T-helper 1 cell (primary cell): ENCODE data around the gene RNF152.

ENCODE experiments used
- DNase-seq, 5 donors: peaks; one replicate each; pipeline ENCODE4 v3.0.0-alpha.2; 2012 to 2020
- total RNA-seq, 4 donors: gene quantifications; one replicate each; lab custom pipeline; 2026; lab: John Stamatoyannopoulos, UW

Gene RNF152
- total RNA-seq: 0 to 4.3 (median 1.1) reads per million in 4 donors

DNA sequence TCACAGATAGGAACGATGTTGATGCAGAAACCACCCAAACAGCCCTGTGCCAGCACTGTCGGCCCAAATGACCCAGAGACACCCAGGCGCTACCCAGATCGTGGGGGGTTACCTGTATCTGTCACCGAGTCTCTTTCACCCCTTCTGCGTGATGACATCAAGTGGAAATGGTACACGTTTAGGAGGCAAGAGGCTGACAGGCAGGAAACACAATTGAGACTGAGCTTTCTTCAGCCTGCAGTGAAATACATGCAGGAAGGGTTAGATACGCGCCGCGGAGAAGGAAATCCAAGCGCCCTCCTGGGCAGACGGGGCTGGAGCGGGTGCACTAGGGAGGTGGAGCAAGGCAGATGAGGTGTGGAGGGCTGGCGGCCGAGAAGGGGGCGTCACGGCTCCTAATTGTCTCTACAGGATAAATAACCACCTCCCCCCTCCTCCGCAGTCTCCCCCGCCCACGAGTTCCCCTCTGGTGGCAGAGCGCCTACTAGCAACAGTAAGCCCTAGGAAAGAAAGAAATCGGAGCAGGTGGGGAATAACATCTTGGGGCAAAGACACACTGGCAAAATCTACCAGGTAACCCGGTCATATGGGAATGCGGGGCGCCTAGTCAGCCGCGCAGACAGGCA, at the start of gene RNF152:
TSS of gene RNF152 (minus strand) at position 325 of the 626 bp plus-strand sequence. CDS start 76,544 bp downstream, outside the sequence.
- DNase-seq: peak in 3 of 5 donors; percentile 8 to 16 (median 10)

DNA sequence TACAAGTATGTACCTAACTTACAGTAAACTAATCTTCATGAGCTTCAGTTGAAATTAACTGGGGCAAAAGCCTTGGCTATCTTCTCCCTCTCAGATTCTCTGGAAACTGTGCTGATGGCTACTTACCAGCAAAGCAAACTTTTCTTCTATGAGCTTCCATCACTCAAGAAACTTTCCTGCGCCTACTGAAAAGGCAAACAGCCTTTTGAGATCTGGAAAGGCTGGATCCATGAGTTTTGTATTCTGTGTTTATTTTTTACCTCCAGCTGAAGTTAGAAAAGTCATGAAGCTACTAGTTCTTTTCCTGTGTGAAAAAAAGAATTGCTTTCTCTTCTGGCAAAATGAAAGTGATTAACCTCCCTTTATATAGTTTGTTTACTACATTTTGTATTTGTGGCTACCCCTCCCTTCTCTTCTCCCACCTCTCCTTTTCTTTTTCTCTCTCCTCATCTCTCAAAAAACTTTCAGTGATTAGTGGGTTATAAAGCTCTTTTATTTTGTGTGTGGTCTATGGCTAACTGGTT, 49.2 kb upstream of the RNF152 start:
- no peak for DNase-seq

GRCh38 chr18:61939046-61939674, 46.4 kb upstream of the RNF152 start:
- no peak for DNase-seq

GRCh38 chr18:61935362-61935761, 42.6 kb upstream of the RNF152 start:
- DNase-seq: no peak

- DNase-seq: no peak
These were observed 39.0 kb upstream of the RNF152 start for GRCh38 chr18:61931654-61932379.

- no peak for DNase-seq
These were observed 37.3 kb upstream of the RNF152 start for GRCh38 chr18:61929881-61930640.

GRCh38 chr18:61926532-61926931, 33.7 kb upstream of the RNF152 start:
- peak in 2 of 5 donors; percentile 5 to 45 for DNase-seq

GRCh38 chr18:61924550-61924949, 31.7 kb upstream of the RNF152 start:
- no peak for DNase-seq

GRCh38 chr18:61922435-61922834, 29.6 kb upstream of the RNF152 start:
- DNase-seq: no peak

DNA sequence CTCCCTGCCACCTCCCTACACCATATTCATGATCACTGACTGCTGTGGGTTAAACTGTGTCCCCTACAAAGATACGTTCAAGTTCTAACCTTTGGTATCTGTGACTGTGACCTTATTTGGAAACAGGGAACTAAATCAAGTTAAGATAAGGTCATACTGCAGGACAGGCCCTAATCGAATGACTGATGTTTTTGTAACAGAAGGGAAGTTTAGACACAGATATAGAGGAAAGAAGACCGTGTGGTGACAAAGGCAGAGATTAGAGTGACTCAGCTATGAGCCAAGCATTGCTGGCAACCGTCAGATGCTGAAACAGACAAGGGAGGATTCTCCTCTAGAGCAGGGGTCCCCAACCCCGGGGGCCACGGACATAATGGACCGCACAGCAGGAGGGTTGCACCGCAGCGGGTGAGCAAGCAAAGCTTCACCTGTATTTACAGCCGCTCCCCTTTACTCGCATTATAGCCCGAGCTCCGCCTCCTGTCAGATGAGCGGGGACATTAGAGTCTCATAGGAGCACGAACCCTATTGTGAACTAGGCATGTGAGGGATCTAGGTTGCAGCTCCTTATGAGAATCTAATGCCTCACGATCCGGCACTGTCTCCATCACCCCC, 28.9 kb upstream of the RNF152 start:
- no peak for DNase-seq

- DNase-seq: no peak
These were observed 25.0 kb upstream of the RNF152 start for GRCh38 chr18:61917818-61918217.

- DNase-seq: no peak
These were observed 19.7 kb upstream of the RNF152 start for GRCh38 chr18:61912476-61912875.

DNA sequence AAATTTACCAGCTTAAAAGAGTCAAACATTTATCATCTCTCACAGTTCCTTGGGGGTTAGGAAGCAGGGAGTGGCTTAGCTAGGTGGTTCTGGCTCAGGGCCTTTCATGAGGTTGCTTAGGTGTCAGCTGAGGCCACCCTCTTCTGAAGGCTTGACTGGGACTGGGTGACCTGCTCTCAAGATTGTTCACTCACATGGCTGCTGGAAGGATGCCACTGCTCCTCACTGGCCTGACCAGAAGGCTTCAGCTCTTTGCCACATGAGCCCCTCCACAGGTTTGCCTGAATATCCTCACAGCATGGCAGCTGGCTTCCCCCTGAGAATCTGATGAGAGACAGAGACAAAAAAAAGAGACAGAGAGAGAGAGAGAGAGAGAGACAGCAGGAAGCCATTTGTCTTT, 17.3 kb upstream of the RNF152 start:
- no peak for DNase-seq

- DNase-seq: no peak
These were observed 15.9 kb upstream of the RNF152 start for GRCh38 chr18:61908661-61909060.

DNA sequence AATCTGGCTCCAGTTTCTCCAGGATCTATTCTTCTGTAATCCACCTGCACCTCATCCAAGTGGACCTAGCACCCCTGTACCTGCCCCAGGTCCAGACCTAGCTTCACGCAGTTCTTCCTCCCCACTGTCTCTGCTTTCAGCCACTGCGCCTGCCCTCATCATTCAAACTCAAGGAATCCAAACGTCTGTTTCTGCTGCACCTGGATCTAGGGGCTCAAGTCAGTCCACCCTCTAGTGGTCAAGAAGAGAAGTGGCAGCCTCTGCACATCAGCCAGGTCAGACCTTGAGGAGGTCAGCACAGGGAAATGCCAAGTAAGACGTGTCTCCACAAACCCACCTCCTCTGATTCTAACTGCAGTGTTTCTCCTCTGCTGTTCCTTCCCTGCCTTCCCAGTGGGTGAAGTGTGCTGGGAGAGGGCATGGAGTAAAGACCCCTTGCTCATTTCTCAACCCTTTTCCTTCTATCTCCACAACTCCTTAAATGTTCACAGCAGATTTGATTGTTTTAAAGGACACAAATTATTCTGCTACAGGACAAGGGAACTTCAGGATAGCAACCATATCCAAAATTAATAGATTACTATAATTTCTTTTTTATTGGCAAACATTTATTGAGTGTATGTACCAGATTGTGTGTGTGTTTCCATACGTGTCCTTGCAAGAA, 8.6 kb upstream of the RNF152 start:
- peak in 2 of 5 donors; percentile 14 to 36 for DNase-seq

GRCh38 chr18:61900504-61901281, 7.9 kb upstream of the RNF152 start:
- no peak for DNase-seq

DNA sequence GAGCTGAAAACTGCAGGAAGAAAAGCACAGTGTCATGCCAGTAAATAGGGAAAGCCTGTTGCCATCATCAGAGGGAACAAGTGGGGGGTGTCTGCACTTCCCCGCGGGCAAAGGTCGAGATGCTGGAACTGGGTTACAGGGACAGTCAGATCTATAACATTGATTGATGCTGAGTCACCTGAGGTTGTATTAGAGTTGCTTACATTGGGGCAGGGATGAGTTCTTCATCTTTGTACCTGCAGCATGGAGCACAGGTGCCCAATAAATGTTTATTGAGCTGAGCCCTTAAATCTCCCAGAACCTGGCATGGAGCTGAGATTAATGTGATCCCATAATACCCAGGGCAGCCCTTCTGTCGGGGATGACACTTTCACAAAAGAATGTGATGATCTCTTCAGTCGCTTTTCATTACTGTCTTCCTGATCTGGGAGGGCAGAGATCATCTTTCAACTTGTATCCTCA, 5.9 kb upstream of the RNF152 start:
- DNase-seq: no peak

- no peak for DNase-seq
These were observed 4.0 kb upstream of the RNF152 start for GRCh38 chr18:61896757-61897156.

- DNase-seq: no peak
These were observed 3.3 kb upstream of the RNF152 start for GRCh38 chr18:61896118-61896517.

DNA sequence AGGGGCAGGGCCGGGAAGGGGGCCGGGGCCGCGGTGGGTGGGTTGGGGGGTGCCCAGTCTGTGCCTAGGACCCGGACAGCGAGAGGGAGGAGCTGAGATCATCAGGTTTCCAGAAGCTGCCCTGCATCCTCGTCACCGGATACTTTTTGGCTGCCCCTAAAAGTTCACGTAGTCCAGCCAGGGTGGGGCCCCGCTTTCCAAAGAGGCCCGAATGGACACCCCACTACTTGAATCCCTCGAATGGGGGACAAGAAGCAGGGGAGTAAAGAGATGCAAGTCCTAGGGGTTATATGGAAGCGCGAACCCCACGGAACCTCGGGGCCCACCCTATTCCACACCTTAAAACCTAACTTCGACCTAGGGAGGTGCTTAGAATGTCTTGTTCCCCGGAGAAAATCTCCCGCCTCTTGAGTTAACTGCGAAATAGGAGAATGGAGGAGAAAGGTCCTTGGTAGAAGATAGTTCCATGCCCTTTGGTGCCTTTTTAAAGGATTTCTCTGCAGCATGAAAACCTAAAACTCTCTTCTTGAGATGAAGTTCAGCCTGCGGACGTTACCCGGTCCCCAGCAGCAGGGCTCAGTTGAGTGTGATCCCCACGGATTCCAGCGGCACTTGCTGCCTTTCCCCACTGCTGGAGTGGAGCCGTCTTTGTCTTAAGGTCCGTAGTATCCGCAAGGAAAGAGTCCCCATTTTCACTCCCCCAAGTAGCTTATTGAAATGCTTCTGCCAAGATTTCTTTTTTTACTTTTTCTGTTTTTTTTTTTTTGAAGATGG, 2.1 kb upstream of the RNF152 start:
- DNase-seq: no peak
